K562 (cell line): ENCODE measurements around the gene RUNX1. TPM values are rescaled to one million over a fixed set of nuclear protein-coding genes. Genes with fewer than 3 reads are reported as not detected.

Experiments
- DDX20 ChIP-seq: fragments of 450-650 bp; IDR thresholded peaks from 2 replicates; pipeline ENCODE4 v1.6.1; 2016; ENCODE audit warnings: missing genetic modification characterization, low read depth, mild to moderate bottlenecking, missing compliant biosample characterization, moderate library complexity
- DIDO1 ChIP-seq: fragments of 450-650 bp; IDR thresholded peaks from 2 replicates; pipeline ENCODE4 v1.6.1; 2016; ENCODE audit warnings: low read depth, missing biosample characterization, missing genetic modification characterization
- ETS2 ChIP-seq: IDR thresholded peaks from 2 replicates; pipeline ENCODE4 v1.6.1; 2016; ENCODE audit warnings: borderline replicate concordance, missing genetic modification characterization, mild to moderate bottlenecking, moderate library complexity, missing compliant biosample characterization; ENCODE audit not compliant: poor library complexity, severe bottlenecking
- GTF2F1 ChIP-seq: IDR thresholded peaks from 2 replicates; pipeline ENCODE4 v1.6.1; 2011; ENCODE audit warnings: low read depth, low read length, improper control_type of control experiment
- LARP7 ChIP-seq: fragments of 450-650 bp; IDR thresholded peaks from 2 replicates; pipeline ENCODE4 v1.6.1; 2016
- MCM2 ChIP-seq: fragments of 450-650 bp; IDR thresholded peaks from 2 replicates; pipeline ENCODE4 v1.6.1; 2017; ENCODE audit warnings: low read depth, mild to moderate bottlenecking
- OTX1 ChIP-seq: fragments of 450-650 bp; formaldehyde crosslinking; IDR thresholded peaks from 2 replicates; pipeline ENCODE4 v1.4.0; 2022; ENCODE audit warnings: mild to moderate bottlenecking
- POU5F1 ChIP-seq: fragments of 150-350 bp; IDR thresholded peaks from 2 replicates; pipeline ENCODE4 v1.6.1; 2014; ENCODE audit warnings: borderline replicate concordance, low read length, low read depth, mild to moderate bottlenecking; ENCODE audit not compliant: partially characterized antibody
- PTTG1 ChIP-seq: fragments of 450-650 bp; IDR thresholded peaks from 2 replicates; pipeline ENCODE4 v1.6.1; 2016; ENCODE audit warnings: low read depth, mild to moderate bottlenecking, missing genetic modification characterization, missing compliant biosample characterization
- RBM14 ChIP-seq: fragments of 200-400 bp; formaldehyde crosslinking; IDR thresholded peaks from 2 replicates; pipeline ENCODE4 v1.6.1; 2018; ENCODE audit warnings: low read depth, mild to moderate bottlenecking, low read length, moderate library complexity, borderline replicate concordance; ENCODE audit not compliant: insufficient read depth
- SMARCB1 ChIP-seq: IDR thresholded peaks from 2 replicates; pipeline ENCODE4 v1.6.1; 2011; ENCODE audit warnings: improper control_type of control experiment, low read depth; ENCODE audit not compliant: insufficient read length
- SMARCE1 ChIP-seq: fragments of 450-650 bp; IDR thresholded peaks from 2 replicates; pipeline ENCODE4 v1.7.1; 2016; ENCODE audit warnings: mild to moderate bottlenecking
- SNIP1 ChIP-seq: fragments of 450-650 bp; IDR thresholded peaks from 2 replicates; pipeline ENCODE4 v1.7.1; 2017; ENCODE audit warnings: low read depth, mild to moderate bottlenecking
- SRSF3 ChIP-seq: fragments of 200-400 bp; formaldehyde crosslinking; IDR thresholded peaks from 2 replicates; pipeline ENCODE4 v1.6.1; 2016; ENCODE audit warnings: mild to moderate bottlenecking, low read length, moderate library complexity; ENCODE audit not compliant: insufficient read depth
- SRSF7 ChIP-seq: fragments of 200-400 bp; formaldehyde crosslinking; optimal IDR thresholded peaks from 2 replicates; pipeline ENCODE3; 2017; ENCODE audit warnings: mild to moderate bottlenecking, low read depth, low read length
- TARDBP ChIP-seq: fragments of 450-650 bp; IDR thresholded peaks from 2 replicates; pipeline ENCODE4 v1.6.1; 2016
- TEAD1 ChIP-seq, 2 experiments: fragments of 450-650 bp in 1 of 2; sonication (generic) in 1 of 2; formaldehyde crosslinking; IDR thresholded peaks; 2 replicates each; pipeline versions ENCODE4 v1.4.0 to v1.8.0; 2020 to 2022; ENCODE audit warnings: mild to moderate bottlenecking in 2 of 2, missing genetic modification reagents in 1 of 2
- ZNF224 ChIP-seq: sonication (generic); formaldehyde crosslinking; IDR thresholded peaks from 2 replicates; pipeline ENCODE4 v1.8.0; 2022; ENCODE audit warnings: mild to moderate bottlenecking, missing genetic modification reagents
- ZNF232 ChIP-seq: sonication (generic); formaldehyde crosslinking; IDR thresholded peaks from 2 replicates; pipeline ENCODE4 v1.8.0; 2022; ENCODE audit warnings: mild to moderate bottlenecking, missing genetic modification reagents
- ZNF431 ChIP-seq: sonication (generic); formaldehyde crosslinking; IDR thresholded peaks from 2 replicates; pipeline ENCODE4 v1.8.0; 2022; ENCODE audit warnings: mild to moderate bottlenecking, missing genetic modification reagents
- ZNF586 ChIP-seq: fragments of 450-650 bp; formaldehyde crosslinking; conservative IDR thresholded peaks from 2 replicates; pipeline ENCODE4 v1.4.0; 2020; ENCODE audit warnings: mild to moderate bottlenecking, moderate library complexity
- ZNF699 ChIP-seq: fragments of 250-450 bp; sonication (Bioruptor Pico); IDR thresholded peaks from 2 replicates; pipeline ENCODE4 v1.8.0; 2021; ENCODE audit warnings: mild to moderate bottlenecking, moderate library complexity; ENCODE audit not compliant: insufficient replicate concordance
- ZNF785 ChIP-seq: fragments of 250-450 bp; sonication (Bioruptor Pico); IDR thresholded peaks from 2 replicates; pipeline ENCODE4 v1.4.0; 2020; ENCODE audit warnings: mild to moderate bottlenecking
- polyA plus RNA-seq, 8 experiments: library from polyadenylated mRNA; depleted of rRNA in 4 of 8; stranded (reverse) in 5 of 8; unstranded in 3 of 8; fragments of >200 nt; fragmentation: Nextera tagmentation in 2 of 8; fragmentation: Illumina TruSeq in 1 of 8; extraction: Ambion mirVana in 2 of 8; extraction: Trizol in 1 of 8; gene quantifications; 2 replicates each; pipeline versions ENCODE4 v1.2.1 to v1.2.3, GENCODE V29; 2011 to 2014; ENCODE audit warnings: inconsistent platforms in 1 of 8, missing spikeins in 1 of 8
- total RNA-seq, 7 experiments: library from RNA; depleted of rRNA in 6 of 7; stranded (reverse); fragments of >200 nt in 6 of 7; fragmentation: Illumina TruSeq in 2 of 7; extraction: Trizol in 2 of 7; gene quantifications; 2 replicates each; pipeline versions ENCODE4 v1.2.1 to v1.2.3, GENCODE V29; 2011 to 2021; ENCODE audit warnings: low replicate concordance in 1 of 7
- TF ChIP-seq, protein P1 (sequence below): sonication (generic); formaldehyde crosslinking; IDR thresholded peaks from 2 replicates; pipeline ENCODE4 v1.8.0; 2023; ENCODE audit warnings: mild to moderate bottlenecking, missing genetic modification reagents
- TF ChIP-seq, protein P2 (sequence below): fragments of 250-450 bp; sonication (Bioruptor Pico); IDR thresholded peaks from 2 replicates; pipeline ENCODE4 v1.5.0; 2022; ENCODE audit warnings: mild to moderate bottlenecking

The RUNX1 gene
- total and polyA plus RNA-seq, 9 of the 15 experiments (the other 6 are each of a cell fraction or from before 2014, with no cell fraction given) = 2.2 to 68.6 (median 17.8) TPM

DNA sequence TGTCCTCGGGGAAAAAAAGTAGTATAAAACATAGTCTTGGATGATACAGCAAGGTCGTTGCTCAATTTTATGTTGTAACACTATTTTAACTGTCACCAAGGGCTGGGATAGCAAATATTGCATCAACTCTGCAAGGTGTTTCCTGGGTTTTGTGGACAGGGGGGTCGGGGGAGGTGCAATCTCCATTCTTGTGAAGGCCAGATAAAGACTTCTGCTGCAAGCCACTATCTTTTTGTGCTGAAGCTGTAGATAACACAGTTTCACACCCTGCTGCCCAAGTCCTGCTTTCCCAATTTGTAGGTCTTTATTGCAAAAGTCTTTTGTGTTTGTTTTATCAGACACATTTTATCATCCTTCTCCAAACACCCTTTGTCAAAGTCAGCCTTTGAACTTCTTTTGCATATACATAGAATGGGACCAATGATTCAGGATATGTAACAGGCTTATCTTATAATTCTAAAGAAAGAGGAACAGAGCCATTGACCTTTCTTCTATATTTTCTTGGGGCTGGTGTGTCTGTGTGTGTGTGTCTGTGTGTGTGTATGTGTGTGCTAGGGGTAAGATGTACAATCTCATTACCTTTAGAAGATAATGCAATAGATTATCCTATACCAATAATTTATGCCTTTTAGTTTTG lies 140.6 kb downstream of the RUNX1 start (continued):
- TF ChIP-seq TEAD1 (CRISPR knock-in tag; IDR thresholded peaks at IDR 0.05) = peak; percentile 82 to 90; a peak in 3 of 4 replicates
- TF ChIP-seq ZNF232 (CRISPR knock-in tag) = no peak
- TF ChIP-seq SMARCB1 = peak; percentile 99
- TF ChIP-seq SNIP1 = no peak
- TF ChIP-seq ZNF224 = no peak
- TF ChIP-seq LARP7 = no peak
- no peak for TF ChIP-seq SRSF7
- TF ChIP-seq ETS2 (tag) = no peak
- no peak for TF ChIP-seq SRSF3
- no peak for TF ChIP-seq PTTG1
- TF ChIP-seq ZNF431 (CRISPR knock-in tag) = no peak
- TF ChIP-seq, protein P1, sequence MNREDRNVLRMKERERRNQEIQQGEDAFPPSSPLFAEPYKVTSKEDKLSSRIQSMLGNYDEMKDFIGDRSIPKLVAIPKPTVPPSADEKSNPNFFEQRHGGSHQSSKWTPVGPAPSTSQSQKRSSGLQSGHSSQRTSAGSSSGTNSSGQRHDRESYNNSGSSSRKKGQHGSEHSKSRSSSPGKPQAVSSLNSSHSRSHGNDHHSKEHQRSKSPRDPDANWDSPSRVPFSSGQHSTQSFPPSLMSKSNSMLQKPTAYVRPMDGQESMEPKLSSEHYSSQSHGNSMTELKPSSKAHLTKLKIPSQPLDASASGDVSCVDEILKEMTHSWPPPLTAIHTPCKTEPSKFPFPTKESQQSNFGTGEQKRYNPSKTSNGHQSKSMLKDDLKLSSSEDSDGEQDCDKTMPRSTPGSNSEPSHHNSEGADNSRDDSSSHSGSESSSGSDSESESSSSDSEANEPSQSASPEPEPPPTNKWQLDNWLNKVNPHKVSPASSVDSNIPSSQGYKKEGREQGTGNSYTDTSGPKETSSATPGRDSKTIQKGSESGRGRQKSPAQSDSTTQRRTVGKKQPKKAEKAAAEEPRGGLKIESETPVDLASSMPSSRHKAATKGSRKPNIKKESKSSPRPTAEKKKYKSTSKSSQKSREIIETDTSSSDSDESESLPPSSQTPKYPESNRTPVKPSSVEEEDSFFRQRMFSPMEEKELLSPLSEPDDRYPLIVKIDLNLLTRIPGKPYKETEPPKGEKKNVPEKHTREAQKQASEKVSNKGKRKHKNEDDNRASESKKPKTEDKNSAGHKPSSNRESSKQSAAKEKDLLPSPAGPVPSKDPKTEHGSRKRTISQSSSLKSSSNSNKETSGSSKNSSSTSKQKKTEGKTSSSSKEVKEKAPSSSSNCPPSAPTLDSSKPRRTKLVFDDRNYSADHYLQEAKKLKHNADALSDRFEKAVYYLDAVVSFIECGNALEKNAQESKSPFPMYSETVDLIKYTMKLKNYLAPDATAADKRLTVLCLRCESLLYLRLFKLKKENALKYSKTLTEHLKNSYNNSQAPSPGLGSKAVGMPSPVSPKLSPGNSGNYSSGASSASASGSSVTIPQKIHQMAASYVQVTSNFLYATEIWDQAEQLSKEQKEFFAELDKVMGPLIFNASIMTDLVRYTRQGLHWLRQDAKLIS (CRISPR knock-in tag) = peak; percentile 83; the same call in 1 of the 2 replicates
- TF ChIP-seq RBM14 = no peak
- TF ChIP-seq ZNF785 (CRISPR knock-in tag) = no peak
- TF ChIP-seq ZNF699 (CRISPR knock-in tag) = no peak
- TF ChIP-seq, protein P2, sequence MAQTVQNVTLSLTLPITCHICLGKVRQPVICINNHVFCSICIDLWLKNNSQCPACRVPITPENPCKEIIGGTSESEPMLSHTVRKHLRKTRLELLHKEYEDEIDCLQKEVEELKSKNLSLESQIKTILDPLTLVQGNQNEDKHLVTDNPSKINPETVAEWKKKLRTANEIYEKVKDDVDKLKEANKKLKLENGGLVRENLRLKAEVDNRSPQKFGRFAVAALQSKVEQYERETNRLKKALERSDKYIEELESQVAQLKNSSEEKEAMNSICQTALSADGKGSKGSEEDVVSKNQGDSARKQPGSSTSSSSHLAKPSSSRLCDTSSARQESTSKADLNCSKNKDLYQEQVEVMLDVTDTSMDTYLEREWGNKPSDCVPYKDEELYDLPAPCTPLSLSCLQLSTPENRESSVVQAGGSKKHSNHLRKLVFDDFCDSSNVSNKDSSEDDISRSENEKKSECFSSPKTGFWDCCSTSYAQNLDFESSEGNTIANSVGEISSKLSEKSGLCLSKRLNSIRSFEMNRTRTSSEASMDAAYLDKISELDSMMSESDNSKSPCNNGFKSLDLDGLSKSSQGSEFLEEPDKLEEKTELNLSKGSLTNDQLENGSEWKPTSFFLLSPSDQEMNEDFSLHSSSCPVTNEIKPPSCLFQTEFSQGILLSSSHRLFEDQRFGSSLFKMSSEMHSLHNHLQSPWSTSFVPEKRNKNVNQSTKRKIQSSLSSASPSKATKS (CRISPR knock-in tag) = peak; percentile 76; the same call in 1 of the 2 replicates
- peak; percentile 69; the same call in 1 of the 2 replicates for TF ChIP-seq DIDO1
- TF ChIP-seq GTF2F1 = no peak
- peak; percentile 87 for TF ChIP-seq OTX1 (CRISPR knock-in tag)
- 0 out of 2 replicates have a peak, but pooled peaks have one; percentile 59 for TF ChIP-seq ZNF586 (CRISPR knock-in tag)
- peak; percentile 95 for TF ChIP-seq TARDBP
- TF ChIP-seq SMARCE1 = peak; percentile 100
- no peak for TF ChIP-seq MCM2
- peak; percentile 70 for TF ChIP-seq DDX20
- TF ChIP-seq POU5F1 = no peak
